Neural progenitor cell (in vitro differentiated cells): ENCODE data around the gene AKAP8L.

ENCODE experiments used
- EZH2 ChIP-seq: fragments of 200-600 bp; sonication (generic); IDR thresholded peaks from 2 replicates; pipeline ENCODE4 v1.6.1; 2017; ENCODE audit warnings: antibody characterized with exemption, mild to moderate bottlenecking, moderate library complexity
- TF ChIP-seq, protein P1 (sequence below): fragments of 200-600 bp; sonication (generic); IDR thresholded peaks from 2 replicates; pipeline ENCODE4 v1.5.1; 2017; ENCODE audit warnings: antibody characterized with exemption, mild to moderate bottlenecking

DNA sequence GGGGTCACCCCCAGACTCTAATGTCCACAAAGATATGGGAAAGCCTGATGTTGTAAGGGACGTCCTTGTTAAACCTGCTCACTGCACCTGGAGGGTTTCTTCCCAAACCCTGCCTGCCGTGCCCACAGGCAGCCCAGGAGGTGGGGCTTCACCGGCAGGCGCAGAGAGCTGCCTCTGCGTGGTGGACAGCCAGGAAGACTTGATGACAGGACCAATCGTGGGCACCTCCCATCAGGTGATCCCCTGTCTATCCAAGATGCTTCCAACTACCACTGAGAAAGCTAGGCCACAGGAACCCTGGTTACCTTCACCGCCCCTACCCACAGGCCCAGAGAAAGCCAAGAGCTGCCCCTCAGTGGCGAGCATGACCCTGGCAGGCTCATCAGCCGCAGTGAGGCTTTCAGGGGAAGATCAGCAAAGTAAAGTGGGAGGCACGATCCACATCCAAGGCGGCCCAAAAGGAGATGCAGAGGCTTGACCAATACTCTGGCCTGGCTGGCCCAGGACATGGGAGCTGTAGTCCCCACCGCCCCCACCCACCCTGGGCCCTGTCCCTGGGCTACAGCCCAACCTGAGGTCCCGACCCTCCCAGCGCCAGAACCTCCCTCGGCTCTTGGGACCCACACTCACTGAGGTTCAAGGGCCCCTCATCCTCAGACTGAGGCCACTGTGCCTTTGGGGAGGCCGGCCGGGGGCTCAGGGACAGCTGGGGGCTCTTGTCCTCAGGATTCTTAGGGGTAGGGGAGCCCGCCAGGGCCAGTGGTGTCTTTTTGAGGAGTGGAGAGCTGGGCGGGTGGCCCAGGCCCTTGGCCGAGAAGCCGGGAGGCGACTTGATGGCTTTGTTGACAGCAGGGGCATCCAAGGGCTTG lies 10.4 kb upstream of the AKAP8L start:
- TF ChIP-seq, protein P1, sequence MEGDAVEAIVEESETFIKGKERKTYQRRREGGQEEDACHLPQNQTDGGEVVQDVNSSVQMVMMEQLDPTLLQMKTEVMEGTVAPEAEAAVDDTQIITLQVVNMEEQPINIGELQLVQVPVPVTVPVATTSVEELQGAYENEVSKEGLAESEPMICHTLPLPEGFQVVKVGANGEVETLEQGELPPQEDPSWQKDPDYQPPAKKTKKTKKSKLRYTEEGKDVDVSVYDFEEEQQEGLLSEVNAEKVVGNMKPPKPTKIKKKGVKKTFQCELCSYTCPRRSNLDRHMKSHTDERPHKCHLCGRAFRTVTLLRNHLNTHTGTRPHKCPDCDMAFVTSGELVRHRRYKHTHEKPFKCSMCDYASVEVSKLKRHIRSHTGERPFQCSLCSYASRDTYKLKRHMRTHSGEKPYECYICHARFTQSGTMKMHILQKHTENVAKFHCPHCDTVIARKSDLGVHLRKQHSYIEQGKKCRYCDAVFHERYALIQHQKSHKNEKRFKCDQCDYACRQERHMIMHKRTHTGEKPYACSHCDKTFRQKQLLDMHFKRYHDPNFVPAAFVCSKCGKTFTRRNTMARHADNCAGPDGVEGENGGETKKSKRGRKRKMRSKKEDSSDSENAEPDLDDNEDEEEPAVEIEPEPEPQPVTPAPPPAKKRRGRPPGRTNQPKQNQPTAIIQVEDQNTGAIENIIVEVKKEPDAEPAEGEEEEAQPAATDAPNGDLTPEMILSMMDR, result no peak
- no peak for TF ChIP-seq EZH2
